ENCODE measurements around the gene SKI.

The SKI gene

DNA sequence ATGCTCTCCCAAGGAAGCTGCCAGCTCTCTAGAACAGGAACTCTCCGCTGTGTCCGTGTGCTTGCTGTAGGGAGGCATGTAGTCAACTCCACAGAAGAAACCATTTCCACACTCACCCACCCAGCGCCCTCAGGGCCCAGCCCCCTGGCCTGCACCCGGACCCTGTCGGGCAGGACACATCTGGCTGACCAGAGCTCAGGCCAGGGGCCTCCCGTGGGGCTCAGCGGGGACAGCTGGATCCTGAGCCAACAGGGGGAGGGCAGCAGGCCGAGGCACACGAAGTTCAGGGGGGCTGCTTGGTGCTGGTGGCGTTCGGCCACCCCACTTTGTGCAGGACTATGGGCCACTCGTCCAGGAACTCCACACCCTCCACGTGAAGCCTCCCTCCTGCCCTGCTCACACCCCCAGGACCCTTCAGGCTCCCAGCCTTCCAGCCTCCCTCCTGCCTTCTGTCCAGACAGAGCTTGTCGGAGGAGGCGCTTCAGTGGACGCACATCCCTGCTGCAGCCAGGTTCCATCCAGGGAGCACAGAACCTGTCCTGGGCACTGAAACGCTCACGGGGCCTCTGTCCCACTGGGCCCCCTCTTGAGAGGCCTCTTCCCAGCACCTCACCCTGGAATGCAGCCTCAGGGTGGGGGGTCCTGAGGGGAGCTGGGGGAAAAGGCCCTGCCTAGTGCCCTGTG is 18.6 kb upstream of the SKI start:
- no peak for DNase-seq (ENCODE audit: low spot score)

DNA sequence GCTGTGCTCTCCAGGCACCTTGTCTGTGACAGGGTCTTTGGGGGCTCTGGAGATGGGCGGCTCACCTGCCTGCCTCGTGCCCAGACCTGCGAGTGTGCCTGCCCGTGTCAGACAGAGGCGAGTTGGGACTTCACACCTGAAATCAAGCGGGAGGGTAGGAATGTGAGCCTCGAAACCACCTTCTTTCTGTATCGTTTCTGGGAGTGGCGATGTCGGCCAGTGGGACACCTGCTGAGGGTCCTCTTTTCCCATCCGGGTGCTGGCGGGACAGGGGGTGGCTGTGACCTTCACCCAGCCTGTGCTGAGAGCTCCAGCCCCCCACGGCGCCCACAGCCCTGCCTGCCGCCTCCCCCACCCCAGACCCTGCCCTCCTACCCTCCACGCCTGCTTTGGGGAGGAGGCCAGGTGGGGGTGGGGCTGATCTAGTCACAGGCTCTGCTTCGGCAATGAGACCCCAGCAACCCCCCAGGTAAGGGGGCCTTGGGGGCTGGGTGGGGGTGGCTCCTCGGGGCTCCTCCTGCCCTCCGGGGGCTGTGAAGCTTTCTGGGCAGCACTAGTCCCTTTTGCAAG is 17.9 kb upstream of the SKI start:
- DNase-seq (ENCODE audit: low spot score): no peak

DNA sequence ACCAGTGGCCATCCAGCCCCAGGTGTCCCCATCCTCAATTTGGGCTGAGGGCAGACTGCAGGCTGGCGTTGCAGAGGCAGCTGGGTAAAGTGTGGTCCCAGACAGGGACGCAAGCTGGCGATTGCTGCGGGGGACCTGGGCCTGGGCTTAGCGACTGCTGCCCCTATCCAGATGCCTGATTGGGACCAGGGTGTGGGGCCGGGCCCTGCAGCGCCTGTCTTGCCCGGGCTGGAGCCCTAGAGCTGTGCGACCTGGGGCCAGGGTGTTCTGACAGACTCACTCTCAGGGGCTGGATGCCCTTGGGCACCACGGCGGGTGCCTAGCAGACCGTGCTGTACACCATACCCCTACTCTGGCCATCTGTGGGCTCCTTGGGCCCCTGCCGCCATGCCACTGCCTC is 17.3 kb upstream of the SKI start:
- DNase-seq (ENCODE audit: low spot score): no peak

DNA sequence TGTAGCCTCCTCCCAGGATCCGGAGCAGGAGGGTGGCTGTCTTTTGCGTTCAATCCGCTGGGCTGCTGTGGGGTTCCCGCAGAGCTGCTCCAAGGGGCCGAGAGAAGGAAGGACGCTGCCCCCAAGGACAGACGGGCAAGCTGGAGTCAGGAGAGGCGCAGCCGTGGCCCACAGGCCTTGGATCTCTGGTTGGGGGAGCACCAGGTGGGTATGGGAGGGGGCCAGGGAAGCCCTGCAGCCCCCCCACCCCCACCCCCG is 15.9 kb upstream of the SKI start:
- DNase-seq (ENCODE audit: low spot score): no peak

DNA sequence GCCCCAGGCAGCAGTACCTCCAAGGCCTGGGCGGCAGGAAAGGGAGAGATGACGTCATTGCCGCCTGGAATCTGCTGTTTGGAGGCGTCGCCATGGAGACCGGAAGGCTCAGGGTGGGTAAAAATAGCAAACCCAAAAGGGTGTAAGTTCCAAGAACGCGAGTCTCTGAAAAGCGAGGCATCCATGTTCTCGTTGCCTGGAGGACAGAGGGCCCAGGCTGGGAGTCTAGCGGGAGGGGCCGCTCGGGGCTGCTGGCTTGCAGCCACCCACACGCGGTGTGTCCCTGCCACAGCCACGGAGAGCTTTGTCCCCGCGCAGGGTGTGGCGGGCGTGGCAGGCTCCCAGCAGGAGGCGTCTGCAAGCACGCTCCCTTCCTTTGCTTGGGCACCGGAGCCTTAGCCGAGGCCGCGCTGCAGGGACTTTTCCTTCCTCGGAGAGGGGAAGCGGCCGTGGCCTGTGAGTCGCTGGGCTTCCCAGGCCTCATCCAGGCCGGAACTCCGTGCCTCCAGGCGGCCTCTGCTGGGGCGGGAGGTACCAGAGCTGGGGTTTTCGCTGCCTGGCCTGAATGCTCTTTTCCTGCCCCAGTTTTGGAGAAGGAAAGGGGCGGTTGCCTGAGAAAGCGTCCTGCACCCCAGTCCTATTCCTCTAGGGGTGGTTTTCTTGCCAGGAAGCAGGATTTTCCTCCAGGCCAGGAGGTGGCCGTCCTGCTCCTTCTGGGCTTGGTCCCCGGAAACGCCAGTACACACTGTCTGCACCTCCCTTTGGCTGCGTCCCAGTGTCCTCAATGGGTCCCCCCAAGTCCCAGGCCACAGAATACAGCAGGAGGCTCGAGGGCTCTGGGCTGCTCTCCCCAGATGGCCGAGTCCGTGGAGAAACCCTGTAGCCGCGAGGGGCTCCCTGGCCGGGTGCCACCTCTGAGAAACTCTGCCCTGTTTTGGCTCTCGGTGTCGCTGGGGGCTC is 15.3 kb upstream of the SKI start:
- DNase-seq (ENCODE audit: low spot score): peak; percentile 74

DNA sequence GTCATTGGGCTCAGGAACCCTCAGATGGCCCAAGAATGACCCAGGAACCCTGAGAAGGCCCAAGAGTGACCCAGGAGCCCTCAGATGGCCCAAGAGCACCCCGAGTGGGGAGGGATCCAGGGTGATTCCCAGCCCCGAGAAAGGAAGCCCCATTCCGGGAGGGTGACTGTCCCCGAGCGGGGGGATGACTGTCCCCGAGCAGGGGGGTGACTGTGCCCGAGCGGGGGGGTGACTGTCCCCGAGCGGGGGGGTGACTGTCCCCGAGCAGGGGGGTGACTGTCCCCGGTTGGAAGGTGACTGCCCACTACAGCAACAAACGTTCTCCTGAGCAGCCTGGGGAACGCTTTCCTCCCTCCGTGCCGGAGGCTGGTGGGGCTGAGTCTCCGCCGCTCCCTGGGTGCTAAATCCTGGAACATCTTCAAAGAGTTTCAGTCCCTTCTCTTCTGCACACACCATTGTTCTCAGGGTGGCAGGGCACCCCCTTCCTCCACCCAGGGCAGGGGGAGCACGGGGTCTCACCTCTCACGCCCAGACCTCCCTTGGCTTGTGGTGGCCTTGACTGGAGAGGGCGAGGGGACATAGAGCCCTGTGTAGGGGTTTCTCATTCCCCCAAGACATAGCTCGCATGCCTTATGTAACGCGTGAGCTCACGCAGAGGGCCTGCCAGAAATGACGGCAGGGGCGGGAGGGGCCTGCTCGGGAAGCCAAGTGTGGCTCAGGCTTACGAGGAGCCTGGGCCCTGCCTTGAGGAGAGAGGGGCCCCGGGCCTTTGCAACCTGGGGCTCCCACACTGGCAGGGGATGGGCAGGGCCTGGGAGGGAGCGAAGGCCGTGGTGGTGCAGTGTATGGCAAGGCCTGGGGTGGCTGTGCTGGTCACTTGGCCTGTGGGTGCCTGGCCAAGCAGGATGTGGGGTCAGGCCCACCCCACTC is 14.3 kb upstream of the SKI start:
- no peak for DNase-seq (ENCODE audit: low spot score)

GRCh38 chr1:2214541-2215241 is 13.4 kb upstream of the SKI start:
- no peak for DNase-seq (ENCODE audit: low spot score)

- DNase-seq (ENCODE audit: low spot score): no peak
Observed at GRCh38 chr1:2215329-2215728, 12.8 kb upstream of the SKI start.

DNA sequence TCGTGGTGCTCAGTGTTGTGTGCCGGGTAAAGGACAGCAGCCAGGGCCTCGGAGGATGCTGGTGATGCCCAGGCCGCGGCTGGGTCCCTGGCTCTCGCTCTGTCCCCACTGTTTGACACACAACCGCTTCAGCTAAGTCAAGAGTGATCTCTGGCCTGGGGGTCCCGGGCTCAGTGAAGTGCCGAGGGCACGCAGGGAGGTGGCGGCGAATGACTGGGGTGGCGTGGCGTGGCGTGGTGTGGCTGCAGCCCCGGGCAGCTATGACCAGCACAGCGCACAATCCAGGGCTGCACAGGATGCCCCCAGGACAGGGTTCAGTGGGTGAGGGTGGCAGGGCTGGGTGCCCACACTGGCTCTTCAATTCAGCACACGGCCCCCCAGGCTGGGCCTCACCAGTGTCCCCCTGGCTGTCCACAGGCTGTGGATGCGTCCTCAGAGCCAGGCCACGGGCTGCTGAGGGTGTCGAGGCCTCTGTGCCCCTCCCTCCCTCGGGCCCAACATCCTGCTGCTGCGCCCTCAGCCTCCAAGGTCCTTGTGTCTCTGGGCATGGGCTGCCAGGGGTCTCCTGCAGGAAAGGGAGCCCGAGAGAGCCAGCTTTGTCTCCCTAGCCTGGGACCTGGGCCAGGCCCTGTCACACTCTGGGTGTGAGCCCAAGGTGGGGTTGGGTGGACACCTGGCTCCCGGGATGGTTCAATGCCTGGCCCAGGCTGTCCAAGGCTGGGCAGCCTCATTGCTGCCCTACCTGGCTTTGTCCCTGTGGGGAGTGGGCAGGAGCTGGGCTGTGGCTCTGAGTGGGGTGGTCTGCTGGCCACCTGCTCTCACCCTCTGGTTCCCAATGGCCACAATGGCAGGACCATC is 12.0 kb upstream of the SKI start:
- DNase-seq (ENCODE audit: low spot score): no peak

DNA sequence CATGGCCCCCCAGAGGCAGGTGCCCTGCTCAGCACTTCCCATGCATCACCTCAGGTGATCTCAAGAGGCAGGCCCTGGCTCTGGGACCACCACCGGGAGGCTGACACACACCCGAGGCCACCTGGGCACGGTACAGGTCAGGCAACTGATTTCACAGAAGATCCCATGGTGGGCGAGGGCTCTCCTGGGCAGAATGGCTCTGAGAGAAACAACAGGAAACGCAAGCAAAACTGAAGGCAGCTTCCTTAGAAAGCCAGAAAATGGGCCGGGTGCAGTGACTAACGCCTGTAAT is 11.4 kb upstream of the SKI start:
- DNase-seq (ENCODE audit: low spot score): no peak

GRCh38 chr1:2221271-2221670 is 6.8 kb upstream of the SKI start:
- DNase-seq (ENCODE audit: low spot score): no peak

- DNase-seq (ENCODE audit: low spot score): no peak
Observed at GRCh38 chr1:2224170-2224584, 3.9 kb upstream of the SKI start.

DNA sequence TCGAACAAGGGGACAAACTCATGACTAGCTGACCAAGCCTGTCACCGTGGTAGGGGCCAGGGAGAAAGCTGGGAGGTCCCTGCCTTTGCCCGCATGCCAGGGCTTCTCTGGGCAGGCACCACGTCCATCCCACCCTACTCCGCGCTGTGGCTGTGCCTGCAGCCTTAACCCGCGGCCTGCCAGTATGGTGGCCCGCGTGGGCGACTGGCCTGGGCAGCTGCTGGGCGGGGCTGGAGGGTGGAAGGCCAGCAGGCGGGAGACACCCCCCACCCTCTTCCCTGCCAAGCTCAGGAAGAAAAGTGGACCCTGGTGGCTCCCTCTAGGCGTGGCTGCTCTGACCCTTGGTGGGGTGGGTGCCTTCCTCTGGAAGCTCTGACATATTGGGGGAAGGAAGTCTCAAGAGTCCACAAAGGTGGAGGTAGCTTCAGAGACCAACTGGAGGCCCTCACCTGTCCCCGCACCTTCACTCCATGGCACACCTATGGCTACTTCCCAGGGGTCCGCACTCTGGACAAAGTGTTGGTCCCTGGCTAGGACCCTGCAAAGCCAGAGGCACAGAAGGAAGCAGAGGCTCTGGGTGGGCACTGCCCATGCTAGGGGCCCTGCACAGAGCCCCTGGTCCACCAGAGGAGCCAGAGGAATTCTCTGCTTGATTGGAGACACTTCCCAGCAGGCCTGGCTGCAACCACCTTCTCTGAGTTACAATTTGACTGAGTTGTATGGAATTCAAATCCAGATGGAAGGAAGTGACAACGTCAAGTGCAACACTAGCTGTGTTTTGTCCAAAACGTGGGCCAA is 3.3 kb upstream of the SKI start:
- no peak for DNase-seq (ENCODE audit: low spot score)

GRCh38 chr1:2226525-2227345 is 1.4 kb upstream of the SKI start:
- no peak for DNase-seq (ENCODE audit: low spot score)

DNA sequence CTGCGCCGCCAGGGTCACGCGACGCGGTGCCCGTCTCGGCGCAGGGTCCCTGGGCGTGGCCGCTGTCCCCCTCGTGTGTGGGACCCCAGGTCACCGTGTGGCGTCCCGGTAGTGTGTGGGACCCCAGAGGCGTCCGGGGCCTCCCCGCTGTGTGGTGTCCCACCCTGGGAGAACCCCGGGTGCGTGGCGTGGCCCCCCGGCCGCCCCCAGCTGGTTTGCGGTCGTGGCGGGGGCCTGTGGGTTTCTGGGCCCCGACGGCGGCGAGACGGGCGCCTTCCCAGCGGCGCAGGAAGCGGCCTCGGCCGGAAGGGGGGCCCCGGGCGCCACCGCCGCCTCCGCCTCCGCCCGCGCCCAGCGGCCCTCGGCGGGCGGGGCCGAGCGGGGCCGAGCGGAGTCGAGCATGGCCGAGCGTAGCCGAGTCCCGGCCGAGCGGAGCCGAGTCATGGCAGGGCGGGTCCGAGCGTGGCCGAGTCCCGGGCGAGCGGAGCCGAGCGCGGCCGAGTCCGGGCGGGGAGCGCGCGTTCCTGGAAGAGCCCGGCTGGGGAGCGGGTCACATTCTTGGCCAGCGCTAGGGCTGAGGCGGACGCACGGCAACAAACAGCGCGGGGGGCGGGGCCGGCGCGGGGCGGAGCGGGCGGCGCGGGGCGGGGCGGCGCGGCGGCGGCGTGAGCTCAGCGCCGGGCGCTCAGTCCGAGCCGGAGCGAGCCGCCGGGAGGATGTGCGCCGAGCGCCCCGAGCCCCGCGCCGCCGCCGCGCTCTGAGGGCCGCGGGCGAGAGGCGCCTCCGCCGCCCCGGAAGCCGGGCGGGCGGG is 568 bp upstream of the SKI start:
- peak; percentile 99 for DNase-seq (ENCODE audit: low spot score)

GRCh38 chr1:2228694-2229036 is 546 bp downstream of the SKI start:
- no peak for DNase-seq (ENCODE audit: low spot score)

- DNase-seq (ENCODE audit: low spot score): peak; percentile 20
Observed at GRCh38 chr1:2229037-2229864, 1.1 kb downstream of the SKI start.
